GM04503 (cell line): ENCODE data around the gene SEZ6L.
"Not testable (repeated sequence)": the region's sequence is repeated elsewhere in the genome, so short reads cannot be mapped to it uniquely, and the experiment has no call there.

Source experiments
- DNase-seq: peaks from one replicate; pipeline ENCODE4 v3.0.0-alpha.2; 2012; ENCODE audit warnings: low read depth

SEZ6L gene

DNA sequence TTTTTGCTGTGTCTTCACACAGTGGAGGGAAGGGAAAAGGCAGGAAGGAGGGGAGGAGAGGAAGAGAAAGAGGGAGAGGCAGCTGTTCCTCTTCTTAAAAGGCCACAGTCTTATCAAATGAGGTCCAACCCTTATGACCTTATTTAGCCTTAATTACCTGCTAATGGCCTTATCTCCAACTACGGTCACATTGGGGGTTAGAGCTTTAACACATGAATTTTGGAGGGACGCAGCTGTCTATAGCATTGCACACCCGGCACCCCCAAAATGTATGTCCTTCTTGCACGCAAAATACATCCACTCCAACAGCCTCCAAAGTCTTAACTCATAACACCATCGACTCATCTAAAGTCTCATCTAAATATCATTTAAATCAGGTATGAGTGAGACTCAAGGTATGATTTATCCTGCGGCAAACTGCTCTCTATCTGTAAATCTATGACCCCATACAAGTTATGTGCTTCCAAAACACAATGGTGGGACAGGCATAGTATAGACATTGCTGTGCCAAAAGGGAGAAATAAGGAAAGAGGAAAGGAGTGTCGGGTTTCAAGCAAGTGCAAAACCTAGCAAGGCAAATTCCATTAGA, 214.8 kb downstream of the SEZ6L start:
- DNase-seq, result no peak

DNA sequence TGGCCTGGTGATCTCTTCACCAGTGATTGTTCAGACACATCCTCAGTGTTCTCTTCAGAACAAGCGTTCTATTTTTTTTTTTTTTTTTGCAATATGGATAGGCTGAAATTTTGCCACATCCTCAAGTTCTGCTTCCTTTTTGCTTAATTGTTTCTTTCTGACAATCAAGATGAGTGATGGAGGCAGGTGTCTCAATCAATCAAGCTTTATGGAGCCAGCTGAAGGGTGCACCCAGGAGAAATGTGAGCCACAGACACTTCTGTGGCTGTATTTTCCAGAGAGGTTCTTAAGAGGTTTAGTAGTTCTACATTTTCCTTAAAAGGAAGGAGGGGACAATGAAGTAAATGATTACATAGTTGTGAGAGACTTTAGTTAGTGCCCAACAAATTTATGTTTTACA, 215.9 kb downstream of the SEZ6L start:
- DNase-seq, result no peak

DNA sequence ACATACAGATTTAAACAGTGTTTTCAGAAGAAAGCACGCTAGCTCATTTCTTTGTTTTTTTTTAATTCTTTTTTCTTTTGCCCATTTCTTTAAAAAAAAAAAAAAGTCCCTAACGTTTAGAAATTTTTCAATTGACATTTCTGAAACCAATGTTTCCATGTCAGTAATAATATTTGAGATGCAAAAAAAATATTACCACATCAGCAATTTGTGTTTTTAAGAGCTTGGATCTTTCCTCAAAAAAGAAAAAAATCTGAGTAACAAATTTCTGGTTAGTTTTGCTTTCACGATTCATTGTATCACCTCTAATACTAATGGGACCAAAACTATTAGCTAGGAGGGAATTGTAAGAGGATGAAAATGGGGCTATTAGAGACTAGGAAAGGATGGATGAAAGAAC, 219.9 kb downstream of the SEZ6L start:
- no peak for DNase-seq

DNA sequence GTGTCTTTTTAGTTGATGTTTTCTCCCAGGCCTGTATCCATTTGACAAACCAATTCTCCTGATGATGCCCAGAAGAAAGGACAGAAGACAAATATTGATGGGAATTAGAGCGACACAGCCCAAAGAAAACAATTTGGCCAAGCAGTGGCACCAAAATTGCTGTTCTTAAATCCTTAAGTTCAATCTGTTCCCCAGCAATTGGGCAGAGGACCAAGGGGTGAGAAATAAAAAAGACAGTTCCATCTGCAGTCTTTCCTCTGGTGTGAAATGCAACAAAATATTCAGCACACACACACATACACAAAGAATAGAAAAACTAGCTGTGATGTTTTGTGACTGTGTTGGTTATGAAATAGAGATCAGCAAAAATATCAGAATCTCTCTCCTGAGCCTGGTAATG, 221.8 kb downstream of the SEZ6L start:
- no peak for DNase-seq

DNA sequence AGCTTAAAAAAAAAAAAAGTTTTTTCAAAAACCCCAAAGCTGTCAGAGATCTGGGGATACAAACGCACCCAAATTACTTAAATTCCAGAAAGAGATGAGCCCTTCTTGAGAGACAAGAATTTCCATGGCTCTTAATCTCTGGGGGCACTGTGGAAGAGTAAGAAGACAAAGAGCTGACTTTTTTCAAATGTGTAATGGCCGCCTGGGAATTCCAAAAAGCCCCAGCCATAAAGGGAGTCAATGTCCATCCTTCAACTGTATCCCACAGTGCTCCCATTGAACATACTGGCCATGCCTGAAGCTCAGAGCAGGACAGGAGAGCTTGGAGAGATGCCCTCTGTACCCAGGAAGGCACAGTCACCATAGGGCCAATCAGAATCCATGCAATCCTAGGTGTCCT, 222.4 kb downstream of the SEZ6L start:
- DNase-seq, result no peak

DNA sequence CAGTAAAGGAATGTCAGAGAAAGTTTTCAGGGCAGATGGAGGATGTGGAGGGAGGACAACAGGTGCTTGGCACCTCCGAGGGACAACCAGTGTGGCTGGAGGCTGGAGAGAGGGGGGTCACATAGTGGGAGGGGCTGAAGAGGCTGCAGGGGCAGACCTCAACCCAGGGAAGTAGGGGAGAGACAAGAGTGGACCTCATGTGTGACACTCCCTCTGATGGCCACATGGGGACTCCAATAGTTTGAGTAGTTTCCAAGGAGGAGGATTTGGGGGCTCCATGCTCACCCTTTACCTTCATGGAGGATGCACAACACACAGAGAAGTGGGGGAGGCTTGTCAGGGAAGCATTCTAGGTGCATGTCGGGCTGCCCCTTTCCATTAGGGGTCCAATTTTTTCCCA, 224.7 kb downstream of the SEZ6L start:
- DNase-seq, result no peak

DNA sequence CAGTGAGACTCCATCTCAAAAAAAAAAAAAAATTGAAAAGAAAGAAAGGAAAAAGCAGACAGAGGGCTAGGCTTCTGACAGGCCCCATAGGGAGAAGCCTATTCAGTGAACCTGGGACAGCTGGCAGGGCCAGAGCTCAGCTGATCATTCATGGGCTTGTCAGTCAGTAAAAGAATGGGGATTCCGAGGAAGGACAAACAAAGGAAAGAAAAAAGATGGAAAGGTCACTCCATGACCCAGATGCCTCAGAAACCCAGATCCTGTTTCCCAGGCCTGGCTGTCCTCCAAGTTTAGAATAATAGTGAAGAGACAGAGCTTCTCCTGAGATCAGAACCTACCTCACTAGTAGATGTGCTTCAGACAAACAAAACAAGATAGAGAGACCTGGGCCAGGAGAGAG, 225.5 kb downstream of the SEZ6L start:
- DNase-seq, result no peak

DNA sequence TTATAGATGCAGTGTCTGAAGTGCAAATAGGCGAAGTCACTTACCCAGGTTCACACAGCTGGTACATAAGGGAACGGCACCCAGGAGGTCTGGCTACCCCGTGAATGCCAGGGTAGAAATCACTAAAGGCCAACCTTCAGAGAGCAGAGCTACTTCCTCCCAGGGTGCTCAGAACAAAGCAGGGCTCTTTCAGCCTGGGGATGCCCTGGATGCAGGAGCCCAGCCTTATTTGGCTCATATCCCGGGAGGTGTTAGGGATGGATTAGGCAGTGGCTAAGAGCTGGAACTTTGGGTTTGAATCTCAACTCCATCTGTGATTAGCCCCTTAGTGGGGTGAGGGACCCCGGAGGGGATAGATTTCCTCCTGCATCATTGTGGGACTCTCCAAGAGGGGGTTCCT, 226.7 kb downstream of the SEZ6L start:
- no peak for DNase-seq

DNA sequence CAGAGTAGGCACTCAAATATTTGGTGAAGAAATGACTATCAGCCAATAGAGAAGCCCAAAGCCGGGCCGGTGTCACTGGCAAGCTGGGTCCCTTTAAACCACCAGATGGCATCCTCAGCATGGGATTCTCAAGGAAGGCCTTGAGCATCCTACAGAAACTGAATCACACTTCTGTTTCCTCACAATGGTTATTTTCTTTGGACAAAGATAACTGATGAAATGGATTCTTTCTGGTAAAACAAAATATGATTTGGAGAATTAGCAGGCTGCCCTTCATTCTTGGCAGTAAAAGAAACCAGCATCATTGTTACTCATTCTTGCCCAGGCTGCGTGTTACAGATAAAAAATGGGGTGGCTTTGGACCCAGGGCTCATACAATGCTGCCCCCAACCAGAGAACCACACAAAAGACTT, 229.5 kb downstream of the SEZ6L start:
- DNase-seq, result peak; percentile 49

DNA sequence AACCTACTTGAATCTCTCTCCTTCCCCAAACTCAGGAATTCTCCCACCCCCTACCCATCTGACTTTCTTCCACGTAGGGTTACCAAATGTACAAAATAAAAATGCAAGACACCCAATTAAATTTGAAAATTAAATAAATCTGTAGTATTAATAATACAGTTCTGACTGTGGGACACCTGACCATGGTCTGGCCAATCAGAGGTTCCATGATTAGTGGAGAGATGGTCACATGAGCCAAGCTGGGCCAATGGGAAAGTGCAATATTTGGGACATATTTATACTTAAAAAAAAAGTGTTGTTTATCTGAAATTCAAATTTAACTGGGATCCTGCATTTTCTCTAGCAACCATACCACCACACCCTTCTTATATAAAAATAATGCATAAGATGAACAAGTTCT, 230.0 kb downstream of the SEZ6L start:
- no peak for DNase-seq

DNA sequence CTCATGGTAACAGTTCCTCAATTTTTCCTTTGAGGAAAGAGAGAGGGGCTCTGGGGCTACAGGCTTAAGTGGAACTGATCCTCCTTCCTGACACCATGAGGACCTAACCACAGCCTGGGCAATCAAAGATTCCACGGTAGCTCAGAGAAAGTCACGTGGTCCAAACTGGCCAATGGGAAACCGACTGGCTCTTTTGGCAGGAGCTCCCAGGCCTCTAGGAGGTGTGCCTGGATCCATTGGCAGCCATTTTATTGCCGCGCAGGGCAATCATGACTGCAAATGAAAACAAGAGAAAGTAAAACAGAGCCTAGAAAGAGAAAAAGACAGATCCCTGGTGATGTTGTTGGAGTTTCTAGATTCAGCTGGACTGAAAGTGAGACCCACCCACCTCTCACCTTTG, 232.5 kb downstream of the SEZ6L start:
- DNase-seq, result no peak

DNA sequence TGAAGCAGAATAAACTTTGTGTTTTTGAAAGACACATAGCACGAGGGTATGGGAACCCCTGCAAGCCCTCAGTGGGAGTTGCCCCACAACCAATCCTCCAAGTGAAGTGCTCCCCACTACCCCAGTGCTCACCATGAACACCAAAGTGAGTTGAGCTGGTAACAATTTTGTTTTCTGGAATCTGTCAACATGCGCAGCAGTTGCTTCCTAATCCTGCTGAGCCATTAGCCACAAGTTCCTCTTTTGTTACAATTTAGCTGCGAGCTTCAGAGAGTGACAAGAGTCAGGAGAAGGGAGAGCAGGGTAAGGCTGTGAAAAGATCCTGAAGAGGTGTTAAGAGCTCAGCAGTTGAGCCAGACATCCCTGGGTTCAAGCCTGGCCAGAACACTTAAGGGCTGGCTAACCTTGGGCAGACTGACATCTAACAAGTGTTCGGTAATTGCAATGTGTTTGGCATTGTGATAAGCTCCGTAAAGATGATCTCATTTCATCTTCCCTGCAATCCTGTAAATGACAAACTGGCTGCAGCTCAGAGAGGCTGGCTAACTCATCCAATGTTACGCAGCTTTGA, 235.7 kb downstream of the SEZ6L start:
- DNase-seq, result no peak

DNA sequence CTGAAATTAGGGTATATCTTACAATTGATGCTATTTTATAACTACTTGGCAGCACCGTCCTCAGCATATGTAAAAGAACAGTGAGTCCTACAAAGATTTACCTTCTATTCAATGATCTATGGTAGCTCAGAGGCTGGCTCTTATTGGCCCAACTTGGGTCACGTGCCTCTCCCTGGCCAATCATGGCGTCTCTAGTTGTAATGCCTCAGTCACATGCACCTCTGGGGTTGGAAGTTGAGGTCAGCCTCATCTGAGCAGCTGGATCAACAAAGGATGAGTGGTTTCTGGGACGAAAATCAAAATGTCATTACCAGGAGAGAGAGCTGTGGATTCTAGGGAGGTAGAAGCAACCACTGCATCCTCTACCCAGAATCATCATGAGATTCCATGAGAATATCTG, 236.9 kb downstream of the SEZ6L start:
- no peak for DNase-seq

DNA sequence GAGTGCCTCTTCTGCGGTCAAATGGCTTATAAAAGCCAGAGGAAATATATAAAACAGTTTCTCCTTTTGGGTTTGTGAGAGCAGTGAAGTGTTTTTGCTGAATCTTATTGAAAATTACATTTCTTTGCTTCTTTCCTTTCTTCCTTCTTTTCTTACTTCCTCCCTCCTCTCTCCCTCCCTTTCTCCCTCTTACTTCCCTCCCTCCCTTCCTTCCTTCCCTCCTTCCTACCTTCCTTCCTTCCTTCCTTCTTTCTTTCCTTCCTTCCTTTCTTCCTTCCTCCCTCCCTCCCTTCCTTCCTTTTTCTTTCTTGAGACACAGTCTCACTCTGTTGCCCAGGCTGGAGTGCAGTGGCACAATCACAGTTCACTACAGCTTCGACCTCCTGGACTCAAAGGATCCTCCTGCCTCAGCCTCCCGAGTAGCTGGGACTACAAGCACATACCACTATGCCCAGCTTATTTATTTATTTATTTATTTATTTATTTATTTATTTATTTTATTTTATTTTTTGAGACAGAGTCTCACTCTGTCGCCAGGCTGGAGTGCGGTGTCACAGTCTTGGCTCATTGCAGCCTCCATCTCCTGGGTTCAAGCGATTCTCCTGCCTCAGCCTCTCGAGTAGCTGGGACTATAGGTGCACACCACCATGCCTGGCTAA, 239.4 kb downstream of the SEZ6L start:
- DNase-seq, result not testable (repeated sequence)

DNA sequence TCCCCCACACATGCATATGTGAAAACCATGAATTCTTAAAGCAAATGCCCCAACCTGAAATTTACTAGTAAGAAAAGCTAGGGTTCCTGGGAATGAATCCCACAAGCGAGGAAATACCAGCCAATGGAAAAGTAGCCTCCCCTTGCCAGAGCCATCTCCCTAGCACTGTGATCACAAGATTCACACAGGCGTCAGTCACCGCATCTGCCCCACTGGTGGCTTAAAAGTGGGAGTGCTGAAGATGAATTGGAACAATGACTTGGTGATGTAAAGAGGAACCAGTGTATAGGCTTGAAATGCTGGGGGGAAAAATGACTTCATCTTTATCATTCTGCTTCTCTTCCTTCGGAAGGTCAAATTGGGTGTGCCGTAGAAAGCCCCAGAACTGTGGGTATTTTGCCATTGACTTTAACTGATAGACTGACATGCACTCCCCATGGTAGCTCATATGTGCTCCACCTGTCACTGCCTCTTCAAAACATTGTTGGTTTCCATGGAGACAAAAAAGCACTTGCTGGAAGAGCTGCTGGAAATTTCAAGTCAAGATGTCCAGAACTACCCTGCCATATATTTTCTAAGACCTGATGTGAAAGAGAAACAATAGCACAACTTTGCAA, 240.6 kb downstream of the SEZ6L start:
- DNase-seq, result no peak

DNA sequence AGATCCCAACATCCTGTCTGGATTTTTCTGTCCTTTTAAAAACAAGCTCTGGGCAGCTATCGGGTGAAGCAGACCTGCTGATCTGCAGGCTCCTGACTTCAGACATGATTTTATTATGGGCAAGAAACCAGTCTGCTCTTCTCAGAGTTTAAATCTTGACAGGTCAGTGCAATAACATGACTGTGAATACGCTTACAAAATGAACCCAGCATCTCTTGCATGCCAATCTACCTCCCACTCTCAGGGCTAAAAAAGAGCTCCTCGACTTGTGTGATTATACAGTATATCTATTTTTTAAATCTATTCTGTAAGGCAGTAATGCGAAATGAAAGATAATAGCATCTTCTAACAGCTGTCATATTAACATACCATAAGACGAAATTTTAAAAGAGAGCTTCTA, 241.1 kb downstream of the SEZ6L start:
- DNase-seq, result no peak

DNA sequence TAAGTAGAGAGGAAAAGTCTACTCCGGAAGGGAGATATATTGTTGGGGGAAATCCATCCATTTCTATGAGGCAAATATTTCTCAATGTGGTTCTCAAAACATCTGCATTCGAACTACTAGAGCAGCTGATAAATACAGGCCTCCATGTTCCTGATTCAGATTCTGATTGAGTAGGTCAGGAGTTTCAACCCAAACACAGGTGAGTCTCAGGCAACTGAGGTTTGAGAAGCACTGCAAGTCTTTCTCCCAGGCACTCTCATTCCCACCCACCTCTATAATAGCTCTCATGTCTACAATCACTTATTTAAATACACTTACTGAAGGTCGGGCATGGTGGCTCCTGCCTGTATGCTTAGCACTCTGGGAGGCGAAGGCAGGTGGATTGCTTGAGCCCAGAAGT, 245.1 kb downstream of the SEZ6L start:
- DNase-seq, result no peak

DNA sequence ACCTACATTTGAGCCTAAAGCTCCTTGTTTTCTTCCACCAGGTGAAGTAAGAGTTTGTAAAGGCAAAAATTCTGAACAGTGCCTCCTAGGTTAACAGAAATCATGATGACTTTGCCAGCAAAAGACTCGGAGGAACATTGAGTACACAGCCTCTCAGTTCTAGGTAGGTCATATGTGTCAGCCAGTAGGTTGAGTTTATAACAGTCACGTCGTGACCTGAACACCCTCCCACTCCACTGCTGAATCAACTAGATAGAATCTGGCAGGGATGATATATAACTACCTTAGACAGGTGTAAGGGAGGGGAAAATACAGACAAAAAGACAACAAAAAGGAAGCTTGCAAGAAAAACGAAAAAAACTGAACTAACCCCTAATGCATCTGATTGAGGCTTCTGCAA, 247.0 kb downstream of the SEZ6L start:
- DNase-seq, result no peak

DNA sequence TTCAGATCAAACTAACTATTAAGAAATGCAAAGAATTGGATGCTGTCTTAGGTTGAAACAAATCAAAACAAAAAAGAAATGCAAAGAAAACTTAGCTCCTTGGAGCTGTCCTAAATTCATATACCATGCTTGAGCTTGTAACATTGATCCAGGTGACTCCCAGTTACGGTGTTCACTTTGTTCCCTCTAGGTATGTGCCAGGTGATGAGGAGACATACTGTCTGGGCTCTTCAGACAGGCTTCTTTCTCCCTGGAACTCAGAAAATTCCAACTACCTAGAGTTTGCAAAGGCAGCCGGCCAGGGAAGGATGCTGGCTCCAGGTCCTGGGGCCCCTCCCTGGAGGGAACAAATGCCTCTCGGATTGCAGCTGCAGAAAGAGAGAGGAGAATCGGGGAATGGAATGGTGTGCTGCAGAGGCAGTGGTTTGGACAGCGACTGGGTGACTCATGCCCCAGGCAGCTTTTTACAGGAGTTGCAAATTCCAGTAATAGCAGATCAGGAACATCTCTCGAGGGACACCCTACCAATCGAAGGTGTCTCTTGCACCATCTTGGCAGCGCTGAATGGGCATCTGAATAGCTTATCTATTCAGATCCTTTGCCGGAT, 247.5 kb downstream of the SEZ6L start:
- DNase-seq, result peak; percentile 53

DNA sequence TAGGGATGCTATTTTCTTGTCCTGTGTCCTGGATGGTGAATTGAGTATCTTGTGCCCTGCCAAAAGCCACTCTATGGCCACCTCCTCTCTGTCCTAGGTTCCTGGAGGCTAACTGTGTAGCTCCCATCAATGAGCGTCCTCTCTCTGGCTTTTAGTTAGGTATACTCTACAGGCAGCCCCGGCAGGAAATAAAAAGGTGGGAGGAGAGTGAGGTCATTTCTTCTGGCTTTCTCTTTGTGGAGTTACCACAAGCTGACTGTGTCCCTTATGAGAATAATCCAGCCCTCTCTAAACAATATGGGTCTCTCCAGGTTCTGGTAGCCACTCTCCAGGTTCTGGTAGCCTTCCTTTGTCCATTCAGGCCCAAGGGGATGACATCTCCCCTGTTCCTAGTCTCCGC, 248.1 kb downstream of the SEZ6L start:
- no peak for DNase-seq

DNA sequence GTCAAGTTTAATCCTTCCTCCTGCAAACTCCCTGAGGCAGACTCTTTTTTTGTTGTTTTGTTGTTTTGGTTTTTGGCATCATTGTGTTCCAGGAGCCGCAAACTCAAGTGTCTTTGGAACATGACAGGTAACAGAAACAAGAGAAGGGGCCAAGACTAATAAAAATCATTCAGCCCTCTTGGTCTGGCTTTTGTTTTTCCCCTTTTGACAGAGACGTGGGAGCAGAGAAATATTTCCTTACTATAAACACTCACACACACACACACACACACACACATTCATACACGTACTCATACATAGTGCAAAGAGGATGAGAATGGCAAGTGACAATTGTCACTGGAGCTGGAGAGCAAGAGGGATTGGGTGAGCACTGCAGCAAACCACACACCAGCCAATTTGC, 249.4 kb downstream of the SEZ6L start:
- DNase-seq, result no peak

DNA sequence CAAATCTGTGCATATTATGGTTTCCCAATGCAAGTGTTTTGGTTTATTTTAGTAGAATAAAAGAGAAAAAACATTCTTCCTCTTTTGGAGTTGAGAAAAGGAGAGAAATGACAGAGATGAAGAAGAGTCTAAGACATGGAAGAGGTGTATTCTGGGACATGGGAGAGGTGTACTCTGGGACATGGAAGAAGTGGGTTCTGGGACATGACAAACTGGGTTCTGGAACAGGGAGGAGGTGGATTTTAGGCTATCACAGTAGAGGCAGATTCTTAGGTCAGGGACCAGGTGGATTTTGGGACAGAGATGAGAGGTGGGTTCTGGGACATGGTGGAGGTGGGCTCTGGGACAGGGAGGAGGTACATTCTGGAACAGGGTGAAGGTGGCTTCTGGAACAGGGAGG, 257.7 kb downstream of the SEZ6L start:
- no peak for DNase-seq
